Activated naive CD8-positive, alpha-beta T cell treated with anti-CD3 and anti-CD28 coated beads, Interleukin-2, amount 10 ng/mL, durations not matched to agents 7 days and 5 days (primary cell): Measurements from ENCODE around the gene GPS1. TPM values are rescaled to one million over a fixed set of nuclear protein-coding genes. Genes with fewer than 3 reads are reported as not detected.

Experiments
- ATAC-seq: fragments of 150-1000 bp; cut with Tn5 transposase; one replicate; pipeline ENCODE4 v1.10.0; 2021; ENCODE audit warnings: low read depth, moderate library complexity
- POLR2A ChIA-PET: fragments of 350-600 bp; sonication (Branson Sonifier 250); formaldehyde crosslinking; loops from one replicate; lab custom pipeline; 2021; ENCODE audit warnings: antibody characterized with exemption; lab: Charles Lee
- DNase-seq: peaks from one replicate; pipeline ENCODE4 v3.0.0; 2021
- H3K27ac Mint-ChIP-seq: one replicate; pipeline ENCODE4 v1.8.0; 2022; ENCODE audit warnings: mild to moderate bottlenecking, mixed read lengths
- H3K27me3 Mint-ChIP-seq: one replicate; pipeline ENCODE4 v1.8.0; 2022; ENCODE audit warnings: mild to moderate bottlenecking, moderate library complexity, mixed read lengths
- H3K36me3 Mint-ChIP-seq: one replicate; pipeline ENCODE4 v1.8.0; 2021; ENCODE audit warnings: mild to moderate bottlenecking, mixed read lengths
- H3K4me1 Mint-ChIP-seq: one replicate; pipeline ENCODE4 v1.8.0; 2021; ENCODE audit warnings: mixed read lengths
- H3K4me3 Mint-ChIP-seq: one replicate; pipeline ENCODE4 v1.8.0; 2022; ENCODE audit warnings: mild to moderate bottlenecking, moderate library complexity, mixed read lengths
- H3K9me3 Mint-ChIP-seq: one replicate; pipeline ENCODE4 v1.8.0; 2021; ENCODE audit warnings: mixed read lengths
- total RNA-seq, 2 experiments: library from RNA; stranded (reverse); gene quantifications; one replicate each; pipeline ENCODE4 v1.2.3, GENCODE V29; 2021

The GPS1 gene
- total RNA-seq, 2 experiments from 2014 or later: 76.0 to 79.8 TPM

DNA sequence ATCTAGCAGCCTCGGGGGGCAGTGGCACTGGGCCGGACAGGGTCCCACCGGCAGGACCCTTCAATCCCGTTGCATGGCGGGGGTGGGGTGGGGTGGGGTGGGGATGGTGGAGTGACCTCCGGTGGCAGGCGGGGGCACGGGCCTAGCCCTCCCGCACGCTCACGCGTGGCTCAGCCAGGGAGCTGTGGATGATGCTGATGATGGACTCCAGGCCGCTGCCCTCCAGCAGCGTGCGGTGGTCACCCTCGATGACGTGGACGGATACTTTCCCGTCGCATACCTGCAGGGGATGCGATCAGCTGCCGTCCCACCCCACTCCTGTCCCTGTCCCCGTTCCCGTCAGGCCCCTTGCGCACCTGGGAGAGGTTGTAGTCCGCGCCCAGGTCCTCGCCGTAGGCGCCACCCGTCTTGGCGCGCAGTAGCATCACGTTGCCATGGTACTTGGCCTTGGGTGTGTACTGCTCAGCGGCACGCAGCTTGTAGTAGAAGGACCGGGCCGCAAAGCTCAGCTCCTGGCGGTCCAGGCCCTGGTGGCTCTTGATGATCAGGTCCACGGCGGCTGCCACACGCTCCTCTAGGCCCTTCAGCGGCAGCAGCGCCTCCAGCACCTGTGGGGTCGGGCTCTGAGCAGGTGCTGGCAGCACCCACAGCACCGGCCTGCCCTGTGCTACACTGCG, 27.4 kb downstream of the GPS1 start:
- Mint-ChIP-seq H3K4me1 (no peaks in the 10 kb centered on the region), H3K27ac (no peak overlapping the region), H3K36me3 (peaks cover 3% of the 10 kb centered on the region), H3K9me3 (no peaks in the 10 kb centered on the region), H3K4me3 (no peak overlapping the region), H3K27me3 (peaks cover 1% of the 10 kb centered on the region)
- no peak for ATAC-seq
- POLR2A ChIA-PET: no interaction called here
- no peak for DNase-seq

GRCh38 chr17:82080048-82080788, 28.5 kb downstream of the GPS1 start:
- ATAC-seq: no peak
- Mint-ChIP-seq H3K27ac (no peak overlapping the region), H3K27me3 (peaks cover 1% of the 10 kb centered on the region), H3K4me1 (no peaks in the 10 kb centered on the region), H3K4me3 (no peak overlapping the region), H3K36me3 (peaks cover 3% of the 10 kb centered on the region), H3K9me3 (no peaks in the 10 kb centered on the region)
- POLR2A ChIA-PET: interaction anchor here (0.9 kb wide), 1 partner anchor 14 kb away, joined by 3 read pairs; no protein-coding TSS in a partner anchor
- no peak for DNase-seq

DNA sequence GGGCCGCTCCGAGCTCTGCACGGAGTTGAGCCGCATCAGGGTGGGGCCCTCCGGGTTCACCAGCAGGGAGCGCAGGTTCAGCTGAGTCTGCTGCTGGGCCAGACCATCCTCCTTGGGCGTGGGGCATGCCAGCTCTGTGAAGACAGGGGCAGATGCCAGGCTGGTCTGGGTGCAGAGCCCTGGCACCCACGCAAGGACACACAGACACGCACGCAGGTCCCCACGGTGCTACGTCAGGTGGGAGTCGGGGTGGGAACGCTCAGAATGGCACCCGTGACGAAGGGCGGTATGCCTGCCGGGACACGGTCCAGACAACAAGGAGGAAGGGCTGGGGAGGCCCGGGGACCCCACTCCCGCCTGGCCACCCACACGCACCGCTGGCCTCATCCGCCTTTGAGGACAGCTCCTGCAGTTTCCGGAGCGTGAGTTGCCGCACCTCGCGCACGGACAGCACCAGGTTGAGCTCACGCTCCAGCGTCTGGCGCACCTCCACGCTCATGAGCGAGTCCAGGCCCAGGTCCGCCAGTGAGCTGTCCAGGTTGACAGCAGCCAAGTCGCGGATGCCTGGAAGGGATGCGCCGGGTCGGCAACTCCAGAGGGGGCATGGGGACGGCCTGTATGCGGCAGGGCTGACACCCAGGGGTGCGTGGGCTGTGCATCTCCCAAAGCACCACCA, 29.2 kb downstream of the GPS1 start:
- peaks cover 3% of the 10 kb centered on the region for H3K36me3 Mint-ChIP-seq
- no peak overlapping the region for H3K4me3 Mint-ChIP-seq
- DNase-seq (no peak), ATAC-seq (no peak)
- H3K4me1 Mint-ChIP-seq: no peaks in the 10 kb centered on the region
- H3K27me3 Mint-ChIP-seq: peaks cover 1% of the 10 kb centered on the region
- POLR2A ChIA-PET: interaction anchor here (0.9 kb wide), 1 partner anchor 15 kb away, joined by 3 read pairs; no protein-coding TSS in a partner anchor
- no peaks in the 10 kb centered on the region for H3K9me3 Mint-ChIP-seq
- no peak overlapping the region for H3K27ac Mint-ChIP-seq

DNA sequence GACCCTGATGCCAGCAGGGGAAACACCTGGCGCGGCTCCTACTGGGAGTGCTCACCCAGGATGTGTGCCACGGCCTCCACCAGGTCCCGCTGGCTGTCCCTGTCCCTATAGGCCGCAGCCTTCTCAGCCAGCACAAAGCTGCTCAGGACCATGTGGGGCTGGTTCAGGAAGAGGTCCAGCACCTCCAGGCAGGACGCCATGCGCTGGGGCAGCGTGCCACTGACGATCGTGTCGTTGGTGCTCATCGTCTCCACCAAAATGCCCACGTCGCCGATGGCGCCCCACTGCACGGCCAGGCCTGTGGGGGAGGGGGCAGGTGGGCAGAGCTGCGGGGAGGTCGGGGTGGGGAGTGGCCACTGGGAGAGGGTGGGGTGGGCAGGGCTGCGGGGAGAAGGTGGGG, 29.8 kb downstream of the GPS1 start:
- ATAC-seq: no peak
- H3K27me3 Mint-ChIP-seq: peaks cover 1% of the 10 kb centered on the region
- H3K9me3 Mint-ChIP-seq: no peaks in the 10 kb centered on the region
- no peak overlapping the region for H3K4me3 Mint-ChIP-seq
- no peak overlapping the region for H3K27ac Mint-ChIP-seq
- DNase-seq: no peak
- POLR2A ChIA-PET: no interaction called here
- H3K36me3 Mint-ChIP-seq: peaks cover 3% of the 10 kb centered on the region
- H3K4me1 Mint-ChIP-seq: no peaks in the 10 kb centered on the region

- DNase-seq (no peak), ATAC-seq (no peak)
- POLR2A ChIA-PET: no interaction called here
- H3K27me3 Mint-ChIP-seq: no peaks in the 10 kb centered on the region
- no peak overlapping the region for H3K27ac Mint-ChIP-seq
- no peaks in the 10 kb centered on the region for H3K9me3 Mint-ChIP-seq
- H3K36me3 Mint-ChIP-seq: peaks cover 3% of the 10 kb centered on the region
- no peaks in the 10 kb centered on the region for H3K4me1 Mint-ChIP-seq
- no peak overlapping the region for H3K4me3 Mint-ChIP-seq
These were observed 30.3 kb downstream of the GPS1 start for GRCh38 chr17:82081966-82082365.

DNA sequence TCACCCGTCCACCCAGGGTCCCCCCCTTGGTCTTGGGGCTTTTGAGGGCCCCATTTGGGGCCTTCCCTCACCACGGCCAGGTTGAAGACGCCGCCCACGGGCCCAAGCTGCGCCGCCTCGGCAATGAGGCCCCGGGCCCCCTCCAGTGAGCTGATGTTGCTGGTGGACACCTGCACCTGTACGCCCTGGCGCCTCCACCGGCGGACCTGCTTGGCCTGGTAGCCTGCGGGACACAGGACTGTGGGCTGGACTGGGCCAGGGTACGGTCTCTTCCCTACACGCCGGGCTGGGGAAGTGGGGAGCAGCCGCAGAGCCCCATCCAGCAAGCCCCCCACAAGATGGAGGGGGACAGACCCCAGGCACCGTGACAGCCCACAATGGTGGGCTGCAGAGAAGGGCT, 30.8 kb downstream of the GPS1 start:
- no peaks in the 10 kb centered on the region for H3K9me3 Mint-ChIP-seq
- POLR2A ChIA-PET: no interaction called here
- ATAC-seq (no peak), DNase-seq (no peak)
- H3K36me3 Mint-ChIP-seq: peaks cover 3% of the 10 kb centered on the region
- no peaks in the 10 kb centered on the region for H3K27me3 Mint-ChIP-seq
- no peaks in the 10 kb centered on the region for H3K4me1 Mint-ChIP-seq
- no peak overlapping the region for H3K27ac Mint-ChIP-seq
- no peak overlapping the region for H3K4me3 Mint-ChIP-seq

GRCh38 chr17:82083009-82083408, 31.3 kb downstream of the GPS1 start:
- POLR2A ChIA-PET: no interaction called here
- H3K4me1 Mint-ChIP-seq: no peaks in the 10 kb centered on the region
- H3K27me3 Mint-ChIP-seq: no peaks in the 10 kb centered on the region
- no peak for ATAC-seq
- H3K27ac Mint-ChIP-seq: no peak overlapping the region
- no peak overlapping the region for H3K4me3 Mint-ChIP-seq
- peaks cover 3% of the 10 kb centered on the region for H3K36me3 Mint-ChIP-seq
- DNase-seq: no peak
- H3K9me3 Mint-ChIP-seq: no peaks in the 10 kb centered on the region

GRCh38 chr17:82083533-82084359, 32.0 kb downstream of the GPS1 start:
- no peak overlapping the region for H3K27ac Mint-ChIP-seq
- ATAC-seq (no peak), DNase-seq (no peak)
- H3K27me3 Mint-ChIP-seq: no peaks in the 10 kb centered on the region
- H3K36me3 Mint-ChIP-seq: no peaks in the 10 kb centered on the region
- no peaks in the 10 kb centered on the region for H3K9me3 Mint-ChIP-seq
- POLR2A ChIA-PET: no interaction called here
- no peak overlapping the region for H3K4me3 Mint-ChIP-seq
- H3K4me1 Mint-ChIP-seq: no peaks in the 10 kb centered on the region

- Mint-ChIP-seq H3K4me1 (no peaks in the 10 kb centered on the region), H3K4me3 (no peak overlapping the region), H3K36me3 (no peaks in the 10 kb centered on the region), H3K27ac (no peak overlapping the region), H3K27me3 (no peaks in the 10 kb centered on the region), H3K9me3 (no peaks in the 10 kb centered on the region)
- ATAC-seq: no peak
- POLR2A ChIA-PET: no interaction called here
- no peak for DNase-seq
These were observed 32.8 kb downstream of the GPS1 start for GRCh38 chr17:82084373-82085030.

GRCh38 chr17:82085031-82085861, 33.5 kb downstream of the GPS1 start:
- no peak for ATAC-seq
- no peaks in the 10 kb centered on the region for H3K36me3 Mint-ChIP-seq
- H3K27me3 Mint-ChIP-seq: no peaks in the 10 kb centered on the region
- H3K4me1 Mint-ChIP-seq: no peaks in the 10 kb centered on the region
- POLR2A ChIA-PET: no interaction called here
- no peak overlapping the region for H3K4me3 Mint-ChIP-seq
- DNase-seq: no peak
- H3K9me3 Mint-ChIP-seq: no peaks in the 10 kb centered on the region
- H3K27ac Mint-ChIP-seq: no peak overlapping the region

DNA sequence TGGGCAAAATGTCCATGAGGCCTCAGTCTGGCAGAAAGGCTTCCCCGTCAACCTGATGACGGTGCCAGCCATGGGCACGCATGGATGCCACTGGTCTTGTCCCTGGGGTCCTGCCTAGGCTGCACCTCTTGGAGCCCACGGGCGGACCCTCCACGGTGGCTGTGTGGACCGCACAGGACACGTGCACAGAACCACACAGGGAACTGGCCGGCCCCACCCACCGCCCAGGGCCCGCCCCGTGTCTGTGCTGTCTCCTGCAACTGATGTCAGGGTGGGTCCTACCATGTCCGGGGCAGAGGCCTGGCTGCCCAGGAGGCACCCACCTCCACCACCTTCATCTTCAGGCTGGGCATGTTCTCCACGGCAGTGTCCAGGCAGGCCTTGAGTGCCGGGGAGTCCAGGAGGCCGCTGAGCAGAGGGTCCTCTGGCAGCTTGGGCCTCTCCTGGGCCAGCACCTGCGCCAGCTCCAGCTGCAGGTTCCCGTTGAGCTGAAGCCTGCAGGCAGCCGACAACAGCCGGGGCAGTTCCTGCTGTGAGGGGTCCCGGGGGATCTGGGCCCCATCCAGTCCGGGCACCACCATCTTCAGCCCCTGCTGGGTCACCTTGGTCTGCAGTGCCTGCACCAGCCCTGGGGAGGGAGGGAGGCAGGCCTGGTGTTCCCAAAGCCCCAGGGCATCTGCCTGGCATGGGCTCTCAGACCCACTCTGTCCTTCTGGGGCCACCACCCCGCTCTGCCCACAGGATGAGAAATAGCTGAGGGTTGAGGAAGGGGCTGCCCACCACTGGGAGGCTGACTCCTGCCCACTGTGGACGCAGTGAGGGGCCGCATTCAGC, 34.5 kb downstream of the GPS1 start:
- Mint-ChIP-seq H3K36me3 (no peaks in the 10 kb centered on the region), H3K9me3 (no peaks in the 10 kb centered on the region), H3K4me1 (no peaks in the 10 kb centered on the region), H3K4me3 (no peak overlapping the region), H3K27ac (no peak overlapping the region), H3K27me3 (no peaks in the 10 kb centered on the region)
- POLR2A ChIA-PET: interaction anchor here (0.7 kb wide), 2 partner anchors 10 to 115 kb away, joined by 3 read pairs; no protein-coding TSS in a partner anchor
- ATAC-seq: no peak
- DNase-seq: no peak
